Colonic mucosa (tissue), 4 donors: ENCODE measurements around the gene UBXN10. TPM values are rescaled to one million over a fixed set of nuclear protein-coding genes. Genes with fewer than 3 reads are reported as not detected.

Experiments
- DNase-seq: peaks from one replicate; pipeline ENCODE4 v3.0.0-alpha.2; 2020
- H3K27ac ChIP-seq: fragments of 200-600 bp; one replicate; pipeline ENCODE4 v1.8.0; 2021
- H3K27me3 ChIP-seq: fragments of 200-600 bp; one replicate; pipeline ENCODE4 v1.8.0; 2021
- H3K36me3 ChIP-seq: fragments of 200-600 bp; one replicate; pipeline ENCODE4 v1.8.0; 2021
- H3K4me1 ChIP-seq: fragments of 200-600 bp; one replicate; pipeline ENCODE4 v1.8.0; 2021; ENCODE audit warnings: mild to moderate bottlenecking
- H3K4me3 ChIP-seq: fragments of 200-600 bp; one replicate; pipeline ENCODE4 v1.8.0; 2021
- H3K9ac ChIP-seq, 2 donors: one replicate each; pipeline ENCODE4 v1.7.0; 2013; ENCODE audit warnings: control low read depth in 2 of 2, low read depth in 2 of 2, low read length in 2 of 2
- H3K9me3 ChIP-seq: fragments of 200-600 bp; one replicate; pipeline ENCODE4 v1.8.0; 2021
- intact Hi-C: fragments of 100-400 bp; cut with DNase I; formaldehyde crosslinking; loops from one replicate; pipeline ENCODE4 v1.14.1; 2022
- total RNA-seq, 2 donors: library from RNA; stranded (reverse); fragmentation: NEBNext Ultra II Directional in 1 of 2; extraction: Animal tissue kit (Norgen Biotek cat#: 25700) in 1 of 2; gene quantifications; one replicate each; pipeline ENCODE4 v1.2.1, GENCODE V29; 2021
- TF ChIP-seq, protein P1 (sequence below): fragments of 200-600 bp; IDR thresholded peaks from one replicate; pipeline ENCODE4 v1.8.0; 2022; ENCODE audit warnings: antibody characterized with exemption, mild to moderate bottlenecking
- donor health status: healthy.
- donor health status: DM: no; HTN: no; CAD: no.
- donor health status: DM: no; HTN: no; CAD: no.

Gene UBXN10
- total RNA-seq, 2 donors from 2014 or later, result 3.3 to 3.5 TPM

DNA sequence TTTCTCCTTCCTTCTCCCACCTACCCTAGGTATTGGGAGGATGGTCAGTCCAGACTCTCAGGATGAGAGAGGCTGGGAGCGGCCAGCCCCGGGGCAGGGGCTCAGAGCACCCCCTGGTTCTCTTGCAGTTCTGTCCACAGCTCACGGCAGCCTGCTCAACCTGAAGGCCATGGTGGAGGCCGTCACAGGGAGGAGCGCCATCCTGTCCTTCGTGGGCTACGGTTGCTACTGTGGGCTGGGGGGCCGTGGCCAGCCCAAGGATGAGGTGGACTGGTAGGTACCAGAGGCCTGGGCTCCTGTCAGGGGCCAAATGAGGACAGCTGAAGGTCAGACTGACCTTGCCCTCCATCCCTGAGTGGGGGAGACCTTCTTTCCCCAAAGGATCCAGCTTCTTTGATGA, 42.6 kb upstream of the UBXN10 start:
- no peaks in the 10 kb centered on the region for H3K27me3 ChIP-seq
- no peak overlapping the region for H3K9ac ChIP-seq
- no peaks in the 10 kb centered on the region for H3K36me3 ChIP-seq
- no peak for DNase-seq
- TF ChIP-seq, protein P1, sequence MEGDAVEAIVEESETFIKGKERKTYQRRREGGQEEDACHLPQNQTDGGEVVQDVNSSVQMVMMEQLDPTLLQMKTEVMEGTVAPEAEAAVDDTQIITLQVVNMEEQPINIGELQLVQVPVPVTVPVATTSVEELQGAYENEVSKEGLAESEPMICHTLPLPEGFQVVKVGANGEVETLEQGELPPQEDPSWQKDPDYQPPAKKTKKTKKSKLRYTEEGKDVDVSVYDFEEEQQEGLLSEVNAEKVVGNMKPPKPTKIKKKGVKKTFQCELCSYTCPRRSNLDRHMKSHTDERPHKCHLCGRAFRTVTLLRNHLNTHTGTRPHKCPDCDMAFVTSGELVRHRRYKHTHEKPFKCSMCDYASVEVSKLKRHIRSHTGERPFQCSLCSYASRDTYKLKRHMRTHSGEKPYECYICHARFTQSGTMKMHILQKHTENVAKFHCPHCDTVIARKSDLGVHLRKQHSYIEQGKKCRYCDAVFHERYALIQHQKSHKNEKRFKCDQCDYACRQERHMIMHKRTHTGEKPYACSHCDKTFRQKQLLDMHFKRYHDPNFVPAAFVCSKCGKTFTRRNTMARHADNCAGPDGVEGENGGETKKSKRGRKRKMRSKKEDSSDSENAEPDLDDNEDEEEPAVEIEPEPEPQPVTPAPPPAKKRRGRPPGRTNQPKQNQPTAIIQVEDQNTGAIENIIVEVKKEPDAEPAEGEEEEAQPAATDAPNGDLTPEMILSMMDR, result no peak
- H3K4me1 ChIP-seq, result no peaks in the 10 kb centered on the region
- H3K9me3 ChIP-seq, result no peaks in the 10 kb centered on the region
- intact Hi-C loops, result no loop called here
- no peak overlapping the region for H3K27ac ChIP-seq
- no peak overlapping the region for H3K4me3 ChIP-seq

DNA sequence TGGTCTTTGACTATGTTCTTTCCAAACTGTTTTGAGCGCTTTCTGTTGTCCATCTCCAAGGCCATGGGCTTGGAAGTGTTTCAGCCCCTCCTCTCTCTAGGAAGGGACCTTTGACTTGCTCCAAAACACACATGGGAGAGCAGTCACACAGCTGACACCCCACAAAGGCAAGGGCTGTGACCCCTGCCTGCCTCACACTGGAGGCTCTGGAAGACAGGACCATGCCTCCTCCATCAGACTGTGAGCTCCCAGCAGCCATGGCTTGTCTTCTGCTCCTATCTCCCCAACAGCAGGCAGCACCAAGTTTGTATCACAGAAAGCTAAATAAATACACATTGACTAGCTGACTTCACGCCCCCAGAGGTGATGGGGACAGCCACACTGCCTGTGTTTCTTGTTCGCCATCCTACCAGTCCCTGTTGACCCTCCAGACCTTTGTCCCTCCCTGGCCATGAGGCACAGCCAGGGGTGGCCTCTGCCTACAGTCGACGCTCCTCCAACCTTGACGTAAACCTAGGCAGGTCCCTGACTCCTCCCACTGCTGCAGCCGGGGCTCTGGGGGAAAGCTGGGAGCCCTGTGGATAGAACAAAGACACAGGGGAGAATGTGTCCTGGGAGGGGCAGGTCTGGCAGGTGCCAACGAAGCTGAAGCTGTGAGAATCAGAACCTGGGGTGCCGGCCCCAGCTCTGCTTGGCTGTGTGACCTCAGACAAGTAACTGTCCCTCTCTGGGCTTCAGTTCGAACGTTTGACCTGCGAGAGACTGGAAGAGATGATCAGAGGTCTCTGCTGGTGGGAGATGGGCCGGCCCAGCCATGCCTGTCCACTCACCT, 41.9 kb upstream of the UBXN10 start:
- no peaks in the 10 kb centered on the region for H3K36me3 ChIP-seq
- H3K4me3 ChIP-seq, result no peak overlapping the region
- intact Hi-C loops, result no loop called here
- no peaks in the 10 kb centered on the region for H3K9me3 ChIP-seq
- no peaks in the 10 kb centered on the region for H3K27me3 ChIP-seq
- no peak for DNase-seq
- H3K4me1 ChIP-seq, result no peaks in the 10 kb centered on the region
- TF ChIP-seq, protein P1, result no peak
- H3K9ac ChIP-seq, result no peak overlapping the region
- no peak overlapping the region for H3K27ac ChIP-seq

DNA sequence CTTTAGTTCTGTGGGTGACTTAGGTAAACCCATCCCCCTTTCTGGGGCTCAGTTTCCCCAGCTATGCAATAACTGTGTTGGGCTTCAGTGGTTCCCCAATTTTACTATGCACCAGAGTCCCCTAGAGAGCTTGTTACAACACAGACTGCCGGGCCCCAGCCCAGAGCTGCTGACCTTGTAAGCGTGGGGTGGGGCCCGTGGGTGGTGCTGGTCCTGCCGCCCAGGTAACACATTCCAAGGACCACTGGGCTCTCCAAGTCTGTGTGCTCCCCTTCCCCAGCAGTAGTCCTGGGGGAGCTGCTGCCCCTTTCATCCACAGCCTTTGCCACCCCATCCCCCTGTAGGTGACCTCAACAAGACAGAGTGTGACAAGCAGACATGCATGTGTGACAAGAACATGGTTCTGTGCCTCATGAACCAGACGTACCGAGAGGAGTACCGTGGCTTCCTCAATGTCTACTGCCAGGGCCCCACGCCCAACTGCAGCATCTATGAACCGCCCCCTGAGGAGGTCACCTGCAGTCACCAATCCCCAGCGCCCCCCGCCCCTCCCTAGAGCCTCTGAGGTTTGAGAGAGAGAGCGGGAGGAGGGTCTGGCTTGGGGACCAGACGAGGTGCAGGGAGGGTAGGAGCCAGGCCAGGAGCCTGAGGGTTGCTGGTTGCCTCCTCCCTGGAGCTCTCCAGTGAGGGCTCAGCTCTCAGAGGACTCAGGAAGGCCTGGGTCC, 37.9 kb upstream of the UBXN10 start:
- H3K27ac ChIP-seq, result no peak overlapping the region
- DNase-seq, result no peak
- H3K9ac ChIP-seq, result no peak overlapping the region
- no peak overlapping the region for H3K4me3 ChIP-seq
- H3K4me1 ChIP-seq, result no peaks in the 10 kb centered on the region
- no peaks in the 10 kb centered on the region for H3K36me3 ChIP-seq
- H3K9me3 ChIP-seq, result no peaks in the 10 kb centered on the region
- TF ChIP-seq, protein P1, result no peak
- intact Hi-C loops, result no loop called here
- no peaks in the 10 kb centered on the region for H3K27me3 ChIP-seq

DNA sequence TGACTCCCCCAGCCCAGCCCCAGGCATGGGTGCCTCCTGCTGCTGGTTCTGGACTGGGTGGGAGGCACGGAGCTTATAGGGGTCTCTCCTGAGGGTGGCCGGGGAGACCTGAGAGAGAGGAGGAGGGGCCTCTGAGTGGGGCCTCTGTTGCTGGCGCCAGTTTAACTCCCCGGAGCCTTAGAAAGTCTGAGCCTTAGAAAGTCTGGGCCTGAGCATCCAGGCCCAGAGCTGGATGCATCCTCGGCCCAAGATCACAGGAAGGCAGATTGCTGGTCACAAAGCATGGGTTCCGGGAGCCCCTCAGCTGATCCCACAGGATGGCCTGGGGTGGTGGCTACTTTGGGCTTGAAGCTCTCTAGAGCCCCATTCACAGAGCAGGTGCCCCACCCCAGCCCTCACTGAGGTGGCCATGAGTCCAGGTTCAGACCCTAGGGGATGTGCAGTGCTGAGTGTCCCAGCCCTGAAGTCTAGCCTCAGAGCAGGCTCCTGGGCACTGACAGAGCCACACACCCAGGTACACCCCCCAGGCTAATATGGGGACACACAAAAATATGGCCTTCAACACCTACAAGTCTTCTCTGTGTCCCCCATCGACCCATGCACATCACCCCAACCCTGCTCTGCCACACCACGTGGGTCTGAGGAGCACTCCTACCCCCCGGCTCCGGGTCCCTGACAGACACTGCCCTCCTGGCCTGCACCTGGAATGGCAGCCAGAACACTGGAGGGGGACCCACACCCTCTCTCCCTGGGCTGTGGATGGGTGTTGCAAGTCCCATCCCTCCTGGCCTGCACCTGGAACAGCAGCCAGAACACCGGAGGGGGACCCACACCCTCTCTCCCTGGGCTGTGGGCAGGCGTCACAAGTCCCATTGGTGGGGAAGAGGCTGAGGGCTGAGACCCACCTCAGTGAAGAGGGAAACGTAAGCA, 37.1 kb upstream of the UBXN10 start:
- intact Hi-C loops, result no loop called here
- DNase-seq, result no peak
- TF ChIP-seq, protein P1, result no peak

More for the DNA sequence above, 37.1 kb upstream of the UBXN10 start:
- H3K27ac ChIP-seq, result no peak overlapping the region
- H3K4me1 ChIP-seq, result no peaks in the 10 kb centered on the region
- H3K9me3 ChIP-seq, result no peaks in the 10 kb centered on the region
- no peaks in the 10 kb centered on the region for H3K36me3 ChIP-seq
- no peak overlapping the region for H3K4me3 ChIP-seq
- H3K9ac ChIP-seq, result no peak overlapping the region
- no peaks in the 10 kb centered on the region for H3K27me3 ChIP-seq
